HG03521 (cell line): ENCODE measurements around the gene PHOSPHO2.

Experiments
- ATAC-seq: cut with Tn5 transposase; IDR thresholded peaks from one replicate; pipeline ENCODE4 v1.9.1; 2021; ENCODE audit warnings: mild to moderate bottlenecking, moderate library complexity; ENCODE audit not compliant: unreplicated experiment

PHOSPHO2 gene

GRCh38 chr2:169694113-169694893, at the start of gene PHOSPHO2, which contains the start of gene CFAP210:
Gene PHOSPHO2 (plus strand): TSS chr2:169694469. CDS start chr2:169700972, 6,503 bp downstream.
Gene CFAP210 (minus strand): TSS chr2:169694405. CDS start chr2:169694327, 78 bp downstream.
- peak; percentile 98 for ATAC-seq

- ATAC-seq = no peak
These were observed 46.8 kb upstream of the PHOSPHO2 start for GRCh38 chr2:169647496-169647895.

DNA sequence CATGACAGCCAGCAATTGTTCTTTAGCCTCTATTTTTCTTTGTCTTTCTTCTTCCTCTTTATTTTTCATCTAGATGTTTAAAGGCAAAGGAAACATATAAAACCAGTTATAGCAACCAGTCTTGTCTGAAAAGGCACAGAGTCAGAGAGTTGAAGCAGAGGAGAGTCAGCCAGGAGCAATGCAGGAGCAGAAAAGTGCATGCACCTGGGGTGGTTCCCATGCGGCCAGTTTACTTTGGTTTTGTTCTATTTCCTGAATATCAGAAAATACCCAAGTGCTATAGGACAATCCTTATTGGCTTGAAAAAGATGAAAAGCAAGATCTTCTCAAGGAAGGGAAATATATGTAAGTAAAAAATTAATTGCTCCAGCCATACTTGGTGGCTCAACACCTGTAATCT, 45.0 kb upstream of the PHOSPHO2 start:
- no peak for ATAC-seq

- no peak for ATAC-seq
These were observed 40.6 kb upstream of the PHOSPHO2 start for GRCh38 chr2:169653636-169654035.

DNA sequence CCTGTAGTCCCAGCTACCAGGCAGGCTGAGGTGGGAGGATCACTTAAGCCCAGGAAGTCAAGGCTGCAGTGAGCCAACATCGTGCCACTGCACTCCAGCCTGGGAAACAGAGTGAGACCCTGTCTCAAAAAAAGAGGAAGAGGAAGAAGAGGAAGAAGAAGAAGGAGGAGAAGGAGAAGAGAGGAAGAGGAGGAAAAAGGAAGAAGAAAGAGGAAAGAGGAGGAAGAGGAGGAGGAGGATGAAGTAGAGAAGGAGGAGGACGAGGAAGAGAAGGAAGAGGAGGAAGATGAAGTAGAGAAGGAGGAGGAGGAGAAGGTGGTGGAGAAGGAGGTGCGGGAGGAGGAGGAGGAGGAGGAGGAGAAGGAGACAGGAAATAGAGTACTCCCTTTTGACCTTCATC, 38.1 kb upstream of the PHOSPHO2 start:
- no peak for ATAC-seq

DNA sequence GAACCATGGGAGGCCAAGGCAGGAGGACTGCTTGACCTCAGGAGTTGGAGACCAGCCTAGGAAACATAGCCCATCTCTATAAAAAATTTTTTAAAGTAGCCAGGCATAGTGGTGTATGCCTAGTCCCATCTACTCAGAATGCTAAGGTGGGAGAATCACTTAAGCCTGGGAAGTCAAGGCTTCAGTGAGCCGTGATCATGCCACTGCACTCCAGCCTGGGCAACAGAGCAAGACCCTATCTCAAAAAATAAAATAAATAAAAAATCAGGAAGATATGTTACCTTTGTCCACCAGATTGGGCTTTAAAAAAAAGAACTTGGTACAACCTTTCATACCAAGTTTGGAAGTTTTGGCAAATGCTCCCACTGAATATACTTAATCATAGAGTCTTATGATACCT, 35.4 kb upstream of the PHOSPHO2 start:
- no peak for ATAC-seq

- no peak for ATAC-seq
These were observed 34.9 kb upstream of the PHOSPHO2 start for GRCh38 chr2:169659320-169659719.

DNA sequence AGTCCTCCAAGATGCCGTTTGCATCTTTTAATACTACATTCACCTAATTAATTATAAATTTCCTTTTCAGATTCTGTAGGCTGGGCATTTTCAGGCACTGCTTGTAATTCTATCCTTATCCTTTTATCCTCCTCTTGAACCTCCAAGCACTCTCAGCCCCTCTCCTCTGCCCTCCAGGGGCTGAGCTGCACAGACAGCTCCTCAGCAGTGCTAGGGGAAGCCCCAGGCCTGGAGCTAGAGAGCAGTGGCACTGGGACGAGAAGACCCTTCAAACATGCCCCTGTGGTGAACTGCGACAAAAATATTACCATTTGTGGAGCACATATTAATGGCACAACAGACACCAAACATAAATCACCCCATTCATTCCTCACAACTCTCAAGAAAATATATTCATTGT, 33.0 kb upstream of the PHOSPHO2 start:
- no peak for ATAC-seq

GRCh38 chr2:169662744-169663143, 31.5 kb upstream of the PHOSPHO2 start:
- no peak for ATAC-seq

DNA sequence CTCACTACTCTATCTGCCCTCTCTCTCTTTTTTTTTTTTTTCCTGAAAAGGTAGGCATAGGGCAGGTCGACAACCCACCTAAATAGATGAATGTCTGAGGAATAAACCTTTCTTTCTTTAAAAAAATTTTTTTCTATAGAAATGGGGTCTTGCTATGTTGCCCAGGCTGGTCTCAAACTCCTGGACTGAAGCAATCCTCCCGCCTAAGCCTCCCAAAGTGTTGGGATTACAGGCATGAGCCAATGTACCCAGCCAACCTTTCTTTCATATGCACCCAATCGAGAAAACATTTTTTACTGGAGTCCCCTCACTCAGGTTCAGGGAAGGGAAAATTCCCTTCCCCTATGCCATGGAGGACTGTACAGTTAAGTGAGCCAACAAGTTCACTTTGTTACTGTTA, 31.0 kb upstream of the PHOSPHO2 start:
- no peak for ATAC-seq

DNA sequence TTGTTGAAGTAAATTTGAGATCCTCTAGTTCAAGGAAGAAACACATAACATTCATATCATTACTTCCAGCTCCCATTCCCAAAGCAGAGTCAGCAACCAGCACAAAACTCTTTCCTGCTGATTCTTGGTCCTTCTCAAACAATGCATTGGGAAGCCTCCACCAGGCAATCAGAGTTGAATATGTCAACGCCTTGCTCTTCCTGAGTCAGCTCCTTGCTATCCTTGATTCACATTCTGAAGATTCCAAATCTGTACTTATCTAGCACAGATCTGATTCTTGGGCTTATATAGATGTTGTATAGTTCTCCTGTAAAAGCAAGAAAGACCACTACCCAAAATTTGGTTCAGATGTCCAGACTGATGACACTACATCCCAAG, 29.7 kb upstream of the PHOSPHO2 start:
- ATAC-seq = no peak

DNA sequence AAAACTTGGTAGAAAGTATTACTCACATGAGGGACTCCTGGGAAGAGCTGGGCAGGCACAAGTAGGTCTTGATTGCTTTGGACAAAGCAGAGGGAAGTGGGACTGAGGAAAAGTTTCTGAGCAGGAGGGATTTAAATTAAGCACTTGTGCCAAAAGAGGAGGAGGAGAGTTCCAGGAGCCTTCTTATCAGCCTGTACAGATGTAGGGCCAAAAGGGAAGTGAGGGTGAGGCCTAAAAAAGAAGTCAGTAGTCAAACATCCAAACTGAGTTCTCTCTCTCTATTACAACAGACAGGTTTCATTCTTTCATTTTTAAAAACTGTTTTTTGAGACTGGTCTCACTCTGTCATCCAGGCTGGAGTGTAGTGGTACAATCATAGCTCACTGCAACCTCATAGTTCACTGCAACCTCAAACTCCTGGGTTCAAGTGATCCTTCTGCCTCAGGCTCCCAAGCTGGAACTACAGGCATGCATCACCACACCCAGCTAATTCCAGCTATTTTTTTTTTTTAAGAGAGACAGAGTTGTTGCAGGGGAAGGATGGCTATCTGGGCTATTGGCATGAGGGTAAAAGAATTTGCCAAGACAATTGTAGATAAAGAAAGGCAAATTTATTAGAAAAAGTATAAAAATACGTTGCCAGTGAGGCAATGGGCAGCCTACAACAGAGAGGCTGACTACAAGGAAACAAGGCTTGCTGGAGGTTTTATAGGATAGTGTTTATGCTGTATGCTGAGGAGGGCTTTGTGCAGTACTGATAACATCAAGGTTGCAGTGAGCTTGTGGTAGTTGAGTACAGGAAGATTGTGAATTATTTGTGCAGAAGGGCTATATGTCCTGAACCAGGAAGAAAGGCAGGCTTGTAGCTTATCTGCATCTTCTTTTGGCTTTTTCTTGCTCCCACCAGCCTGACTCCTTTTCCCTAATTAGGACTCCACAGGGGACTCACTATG, 29.0 kb upstream of the PHOSPHO2 start:
- no peak for ATAC-seq

- ATAC-seq = no peak
These were observed 26.7 kb upstream of the PHOSPHO2 start for GRCh38 chr2:169667583-169667982.

DNA sequence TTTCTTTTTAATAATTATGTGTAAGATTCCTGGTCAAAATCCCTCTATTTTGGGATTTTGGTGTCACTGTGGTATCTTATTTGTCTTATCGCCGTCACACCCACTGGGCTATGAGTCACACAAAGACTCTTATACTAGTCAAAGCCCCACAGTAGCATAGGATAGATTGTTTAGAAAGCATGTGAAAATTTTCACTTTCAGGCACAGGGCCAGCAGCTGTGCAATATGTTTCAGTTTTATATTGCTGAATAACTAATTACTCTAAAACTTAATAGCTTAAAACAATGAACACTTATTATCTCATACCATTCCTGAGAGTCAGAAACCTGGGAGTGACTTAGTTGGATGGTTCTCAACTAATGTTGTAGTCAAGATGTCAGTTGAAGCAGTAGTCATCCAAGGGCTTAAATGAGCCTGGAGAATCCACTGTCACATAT, 24.0 kb upstream of the PHOSPHO2 start:
- no peak for ATAC-seq

DNA sequence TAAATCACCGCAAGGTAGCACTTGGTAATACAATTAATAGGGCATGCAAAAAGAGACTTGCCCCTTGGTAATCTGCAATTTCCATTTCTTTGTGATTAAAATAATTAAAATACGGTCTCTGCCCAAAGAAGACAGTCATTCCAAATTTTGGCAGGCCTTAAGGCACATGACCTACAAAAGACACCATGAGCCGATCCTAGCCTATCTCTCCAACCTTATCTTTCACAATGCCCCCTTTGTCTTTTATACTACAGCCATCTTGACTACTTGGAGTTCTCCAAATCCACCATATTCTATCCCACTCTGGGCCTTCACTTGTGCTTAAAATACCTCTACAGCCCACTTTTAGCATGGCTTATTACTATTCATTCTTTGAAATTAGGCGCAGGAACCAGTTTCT, 23.3 kb upstream of the PHOSPHO2 start:
- no peak for ATAC-seq

DNA sequence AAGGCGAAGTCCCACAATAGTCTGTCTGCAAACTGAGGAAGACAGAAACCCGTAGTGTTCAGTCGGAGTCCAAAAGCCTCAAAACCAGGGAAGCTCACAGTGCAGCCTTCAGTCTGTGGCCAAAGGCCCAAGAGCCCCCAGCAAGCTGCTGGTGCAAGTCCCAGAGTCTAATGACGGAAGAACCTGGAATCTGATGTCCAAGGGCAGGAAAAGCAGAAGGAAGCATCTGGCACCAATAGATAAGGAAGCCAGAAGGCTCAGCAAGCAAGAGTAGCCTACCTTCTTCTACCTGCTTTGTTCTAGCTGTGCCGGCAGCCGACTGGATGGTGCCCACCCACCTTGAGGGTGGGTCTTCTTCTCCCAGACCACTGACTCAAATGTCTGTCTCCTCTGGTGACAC, 21.9 kb upstream of the PHOSPHO2 start:
- no peak for ATAC-seq

DNA sequence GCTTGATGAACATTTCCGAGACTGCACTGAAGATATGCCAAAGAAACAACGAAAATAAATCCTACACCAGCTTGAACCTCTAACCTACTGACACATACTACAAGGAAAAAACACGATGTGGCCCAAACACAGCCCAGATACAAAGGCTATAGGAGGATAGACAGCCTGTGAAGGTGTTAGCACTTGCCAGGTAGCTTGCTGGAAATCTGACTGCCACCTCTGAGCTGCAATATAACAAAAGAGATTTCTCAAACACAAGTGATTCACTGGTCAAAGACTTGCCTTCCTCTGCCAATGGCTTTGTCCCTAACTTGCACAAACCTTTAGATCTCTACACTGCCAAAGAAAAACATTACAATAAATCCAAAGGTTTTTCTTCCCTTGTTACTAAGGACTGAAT, 21.2 kb upstream of the PHOSPHO2 start:
- ATAC-seq = no peak

- no peak for ATAC-seq
These were observed 20.3 kb upstream of the PHOSPHO2 start for GRCh38 chr2:169673921-169674320.

- ATAC-seq = no peak
These were observed 17.9 kb upstream of the PHOSPHO2 start for GRCh38 chr2:169676357-169676756.

DNA sequence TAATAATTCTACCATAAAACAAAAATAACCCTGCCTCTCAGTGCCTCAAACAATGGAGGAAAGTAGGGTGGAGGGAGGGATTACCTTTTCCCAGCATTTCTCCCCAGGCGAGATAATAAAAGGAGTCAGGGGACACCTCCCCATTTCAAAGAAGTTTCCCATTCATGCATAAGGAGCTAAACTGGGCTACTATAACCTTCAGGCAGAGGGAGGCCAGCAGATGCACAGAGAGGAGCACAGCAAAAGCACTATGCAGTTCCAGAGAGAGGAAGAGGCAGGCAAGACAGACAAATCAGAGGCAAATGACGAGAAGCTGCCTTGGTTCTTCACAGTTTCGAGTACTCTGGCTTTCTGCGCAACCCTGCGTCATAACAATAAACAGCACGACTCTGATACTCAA, 17.4 kb upstream of the PHOSPHO2 start:
- no peak for ATAC-seq

- no peak for ATAC-seq
These were observed 11.2 kb upstream of the PHOSPHO2 start for GRCh38 chr2:169683054-169683424.
